K562 (cell line): ENCODE data around the gene OTOG. TPM values are rescaled to one million over a fixed set of nuclear protein-coding genes. Genes with fewer than 3 reads are reported as not detected.

ENCODE experiments used
- BACH1 ChIP-seq: fragments of 200-800 bp; sonication (Bioruptor generic); IDR thresholded peaks from 2 replicates; pipeline ENCODE4 v1.6.1; 2016; ENCODE audit warnings: missing genetic modification characterization, missing compliant biosample characterization
- ETV6 ChIP-seq, 3 experiments: fragments of 150-350 bp in 1 of 3; sonication (generic) in 1 of 3; formaldehyde crosslinking in 1 of 3; IDR thresholded peaks; 2 replicates each; pipeline versions ENCODE4 v1.6.1 to v1.8.0; 2014 to 2022; ENCODE audit warnings: borderline replicate concordance in 2 of 3, low read depth in 2 of 3, antibody characterized with exemption in 1 of 3, low read length in 1 of 3, mild to moderate bottlenecking in 1 of 3, missing genetic modification reagents in 1 of 3
- HMGN3 ChIP-seq: IDR thresholded peaks from 2 replicates; pipeline ENCODE4 v1.6.1; 2011; ENCODE audit warnings: borderline replicate concordance, low read depth, mild to moderate bottlenecking, mixed read lengths, low read length; ENCODE audit not compliant: insufficient read length; ENCODE audit errors: extremely low read depth
- SMAD3 ChIP-seq: fragments of 450-650 bp; formaldehyde crosslinking; conservative IDR thresholded peaks from 2 replicates; pipeline ENCODE4 v1.4.0; 2020; ENCODE audit warnings: mild to moderate bottlenecking
- polyA plus RNA-seq, 8 experiments: library from polyadenylated mRNA; depleted of rRNA in 4 of 8; stranded (reverse) in 5 of 8; unstranded in 3 of 8; fragments of >200 nt; fragmentation: Nextera tagmentation in 2 of 8; fragmentation: Illumina TruSeq in 1 of 8; extraction: Ambion mirVana in 2 of 8; extraction: Trizol in 1 of 8; gene quantifications; 2 replicates each; pipeline versions ENCODE4 v1.2.1 to v1.2.3, GENCODE V29; 2011 to 2014; ENCODE audit warnings: inconsistent platforms in 1 of 8, missing spikeins in 1 of 8
- total RNA-seq, 7 experiments: library from RNA; depleted of rRNA in 6 of 7; stranded (reverse); fragments of >200 nt in 6 of 7; fragmentation: Illumina TruSeq in 2 of 7; extraction: Trizol in 2 of 7; gene quantifications; 2 replicates each; pipeline versions ENCODE4 v1.2.1 to v1.2.3, GENCODE V29; 2011 to 2021; ENCODE audit warnings: low replicate concordance in 1 of 7
- TF ChIP-seq, protein P1 (sequence below), 2 experiments: IDR thresholded peaks in 1 of 2; conservative IDR thresholded peaks in 1 of 2; 2 replicates each; pipeline ENCODE4 v1.6.1; 2016; ENCODE audit warnings: low read depth in 2 of 2, mild to moderate bottlenecking in 1 of 2, missing compliant biosample characterization in 1 of 2, missing genetic modification characterization in 1 of 2, moderate library complexity in 1 of 2
- TF ChIP-seq, protein P2 (sequence below): fragments of 450-650 bp; IDR thresholded peaks from one replicate; pipeline ENCODE4 v1.6.1; 2018; ENCODE audit warnings: mild to moderate bottlenecking, moderate library complexity; ENCODE audit not compliant: partially characterized antibody
- TF ChIP-seq, protein P3 (sequence below): sonication (generic); formaldehyde crosslinking; IDR thresholded peaks from 2 replicates; pipeline ENCODE4 v1.8.0; 2022; ENCODE audit warnings: mild to moderate bottlenecking, missing genetic modification reagents

OTOG gene
- total and polyA plus RNA-seq, 9 of the 15 experiments (the other 6 are each of a cell fraction or from before 2014, with no cell fraction given) = not detected

DNA sequence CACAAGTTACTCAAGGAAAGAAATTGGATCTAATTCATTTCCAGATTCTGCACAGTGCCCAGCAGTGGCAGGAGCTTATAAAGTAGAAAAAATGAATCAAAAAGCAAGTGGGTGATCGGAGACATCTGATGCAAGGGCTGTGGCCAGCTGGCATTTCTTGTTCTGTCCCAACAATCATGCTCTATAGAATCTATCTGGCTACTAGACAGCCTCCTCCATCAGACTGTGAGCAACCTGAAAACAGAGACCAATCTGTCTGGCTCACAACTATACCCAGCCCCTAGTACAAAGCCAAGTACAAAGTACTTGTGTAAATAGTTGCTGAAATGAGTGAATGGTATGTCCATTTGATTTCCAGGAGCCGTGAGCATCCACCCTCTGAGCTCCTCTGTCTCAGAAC lies 14.3 kb upstream of the OTOG start (continued):
- TF ChIP-seq, protein P1, sequence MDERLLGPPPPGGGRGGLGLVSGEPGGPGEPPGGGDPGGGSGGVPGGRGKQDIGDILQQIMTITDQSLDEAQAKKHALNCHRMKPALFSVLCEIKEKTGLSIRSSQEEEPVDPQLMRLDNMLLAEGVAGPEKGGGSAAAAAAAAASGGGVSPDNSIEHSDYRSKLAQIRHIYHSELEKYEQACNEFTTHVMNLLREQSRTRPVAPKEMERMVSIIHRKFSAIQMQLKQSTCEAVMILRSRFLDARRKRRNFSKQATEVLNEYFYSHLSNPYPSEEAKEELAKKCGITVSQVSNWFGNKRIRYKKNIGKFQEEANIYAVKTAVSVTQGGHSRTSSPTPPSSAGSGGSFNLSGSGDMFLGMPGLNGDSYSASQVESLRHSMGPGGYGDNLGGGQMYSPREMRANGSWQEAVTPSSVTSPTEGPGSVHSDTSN (CRISPR knock-in tag; IDR thresholded peaks at IDR 0.05; ENCODE audit: low read depth) = no peak
- TF ChIP-seq, protein P1 (tag; conservative IDR thresholded peaks at IDR 0.05; ENCODE audit: low read depth) = no peak
- TF ChIP-seq HMGN3 = no peak
- no peak for TF ChIP-seq ETV6 (IDR thresholded peaks at IDR 0.05; ENCODE audit: borderline replicate concordance in 1 of 2, low read depth in 2 of 2, low read length in 1 of 2)
- TF ChIP-seq ETV6 (CRISPR knock-in tag; IDR thresholded peaks at IDR 0.05; ENCODE audit: borderline replicate concordance) = no peak
- TF ChIP-seq, protein P2, sequence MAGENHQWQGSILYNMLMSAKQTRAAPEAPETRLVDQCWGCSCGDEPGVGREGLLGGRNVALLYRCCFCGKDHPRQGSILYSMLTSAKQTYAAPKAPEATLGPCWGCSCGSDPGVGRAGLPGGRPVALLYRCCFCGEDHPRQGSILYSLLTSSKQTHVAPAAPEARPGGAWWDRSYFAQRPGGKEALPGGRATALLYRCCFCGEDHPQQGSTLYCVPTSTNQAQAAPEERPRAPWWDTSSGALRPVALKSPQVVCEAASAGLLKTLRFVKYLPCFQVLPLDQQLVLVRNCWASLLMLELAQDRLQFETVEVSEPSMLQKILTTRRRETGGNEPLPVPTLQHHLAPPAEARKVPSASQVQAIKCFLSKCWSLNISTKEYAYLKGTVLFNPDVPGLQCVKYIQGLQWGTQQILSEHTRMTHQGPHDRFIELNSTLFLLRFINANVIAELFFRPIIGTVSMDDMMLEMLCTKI = no peak
- TF ChIP-seq, protein P3, sequence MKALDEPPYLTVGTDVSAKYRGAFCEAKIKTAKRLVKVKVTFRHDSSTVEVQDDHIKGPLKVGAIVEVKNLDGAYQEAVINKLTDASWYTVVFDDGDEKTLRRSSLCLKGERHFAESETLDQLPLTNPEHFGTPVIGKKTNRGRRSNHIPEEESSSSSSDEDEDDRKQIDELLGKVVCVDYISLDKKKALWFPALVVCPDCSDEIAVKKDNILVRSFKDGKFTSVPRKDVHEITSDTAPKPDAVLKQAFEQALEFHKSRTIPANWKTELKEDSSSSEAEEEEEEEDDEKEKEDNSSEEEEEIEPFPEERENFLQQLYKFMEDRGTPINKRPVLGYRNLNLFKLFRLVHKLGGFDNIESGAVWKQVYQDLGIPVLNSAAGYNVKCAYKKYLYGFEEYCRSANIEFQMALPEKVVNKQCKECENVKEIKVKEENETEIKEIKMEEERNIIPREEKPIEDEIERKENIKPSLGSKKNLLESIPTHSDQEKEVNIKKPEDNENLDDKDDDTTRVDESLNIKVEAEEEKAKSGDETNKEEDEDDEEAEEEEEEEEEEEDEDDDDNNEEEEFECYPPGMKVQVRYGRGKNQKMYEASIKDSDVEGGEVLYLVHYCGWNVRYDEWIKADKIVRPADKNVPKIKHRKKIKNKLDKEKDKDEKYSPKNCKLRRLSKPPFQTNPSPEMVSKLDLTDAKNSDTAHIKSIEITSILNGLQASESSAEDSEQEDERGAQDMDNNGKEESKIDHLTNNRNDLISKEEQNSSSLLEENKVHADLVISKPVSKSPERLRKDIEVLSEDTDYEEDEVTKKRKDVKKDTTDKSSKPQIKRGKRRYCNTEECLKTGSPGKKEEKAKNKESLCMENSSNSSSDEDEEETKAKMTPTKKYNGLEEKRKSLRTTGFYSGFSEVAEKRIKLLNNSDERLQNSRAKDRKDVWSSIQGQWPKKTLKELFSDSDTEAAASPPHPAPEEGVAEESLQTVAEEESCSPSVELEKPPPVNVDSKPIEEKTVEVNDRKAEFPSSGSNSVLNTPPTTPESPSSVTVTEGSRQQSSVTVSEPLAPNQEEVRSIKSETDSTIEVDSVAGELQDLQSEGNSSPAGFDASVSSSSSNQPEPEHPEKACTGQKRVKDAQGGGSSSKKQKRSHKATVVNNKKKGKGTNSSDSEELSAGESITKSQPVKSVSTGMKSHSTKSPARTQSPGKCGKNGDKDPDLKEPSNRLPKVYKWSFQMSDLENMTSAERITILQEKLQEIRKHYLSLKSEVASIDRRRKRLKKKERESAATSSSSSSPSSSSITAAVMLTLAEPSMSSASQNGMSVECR (CRISPR knock-in tag) = no peak
- no peak for TF ChIP-seq SMAD3
- no peak for TF ChIP-seq BACH1 (tag)
